GM23248 (cell line): Measurements from ENCODE around the gene NPY. TPM values are rescaled to one million over a fixed set of nuclear protein-coding genes. Genes with fewer than 3 reads are reported as not detected.

ENCODE experiments used
- DNase-seq: peaks from one replicate; pipeline ENCODE4 v3.0.0-alpha.2; 2015
- H2AFZ ChIP-seq: fragments of 200-600 bp; sonication (generic); 2 replicates; pipeline ENCODE4 v1.6.1; 2016; ENCODE audit warnings: antibody characterized with exemption
- H3F3A ChIP-seq: fragments of 200-600 bp; sonication (generic); 2 replicates; pipeline ENCODE4 v1.6.1; 2016; ENCODE audit warnings: mild to moderate bottlenecking, antibody characterized with exemption, mixed run types; ENCODE audit not compliant: insufficient read depth
- H3K27ac ChIP-seq: fragments of 200-600 bp; sonication (generic); 2 replicates; pipeline ENCODE4 v1.5.1; 2016; ENCODE audit warnings: mild to moderate bottlenecking
- H3K27me3 ChIP-seq: fragments of 200-600 bp; sonication (generic); replicated peaks from 2 replicates; pipeline ENCODE4 v1.6.1; 2016; ENCODE audit warnings: mild to moderate bottlenecking; ENCODE audit not compliant: insufficient read depth
- H3K36me3 ChIP-seq: fragments of 200-600 bp; sonication (generic); 2 replicates; pipeline ENCODE4 v1.6.1; 2016; ENCODE audit warnings: low read depth, mild to moderate bottlenecking
- H3K4me1 ChIP-seq: fragments of 200-600 bp; sonication (generic); 2 replicates; pipeline ENCODE4 v1.6.1; 2016; ENCODE audit warnings: mild to moderate bottlenecking; ENCODE audit not compliant: insufficient read depth
- H3K4me2 ChIP-seq: fragments of 200-600 bp; sonication (generic); one replicate; pipeline ENCODE4 v1.6.1; 2016; ENCODE audit warnings: mild to moderate bottlenecking; ENCODE audit not compliant: unreplicated experiment
- H3K4me3 ChIP-seq: fragments of 200-600 bp; sonication (generic); 2 replicates; pipeline ENCODE4 v1.5.1; 2016; ENCODE audit warnings: mild to moderate bottlenecking
- H3K79me2 ChIP-seq: fragments of 200-600 bp; sonication (generic); 2 replicates; pipeline ENCODE4 v1.6.1; 2016; ENCODE audit warnings: mild to moderate bottlenecking; ENCODE audit not compliant: insufficient read depth
- H3K9ac ChIP-seq: fragments of 200-600 bp; sonication (generic); 2 replicates; pipeline ENCODE4 v1.6.1; 2016; ENCODE audit warnings: mild to moderate bottlenecking
- H3K9me2 ChIP-seq: fragments of 200-600 bp; sonication (generic); 2 replicates; pipeline ENCODE4 v1.6.1; 2016; ENCODE audit warnings: mixed run types, mild to moderate bottlenecking, moderate library complexity; ENCODE audit not compliant: insufficient read depth
- H3K9me3 ChIP-seq: fragments of 200-600 bp; sonication (generic); one replicate; pipeline ENCODE4 v1.6.1; 2017; ENCODE audit warnings: low read depth
- H4K20me1 ChIP-seq: fragments of 200-600 bp; sonication (generic); 2 replicates; pipeline ENCODE4 v1.6.0; 2016; ENCODE audit not compliant: insufficient read depth
- EZH2 ChIP-seq: fragments of 200-600 bp; sonication (generic); IDR thresholded peaks from 2 replicates; pipeline ENCODE4 v1.6.1; 2018; ENCODE audit warnings: antibody characterized with exemption, mild to moderate bottlenecking; ENCODE audit not compliant: insufficient read depth, poor library complexity, severe bottlenecking
- EZH2phosphoT487 ChIP-seq: fragments of 200-600 bp; sonication (generic); IDR thresholded peaks from 2 replicates; pipeline ENCODE4 v1.6.1; 2018; ENCODE audit warnings: antibody characterized with exemption, moderate library complexity, mild to moderate bottlenecking, low read depth; ENCODE audit not compliant: insufficient read depth
- WGBS, 2 experiments: methylation state at CpG; one replicate each; pipeline ENCODE4 v1.1.6; 2015 to 2017; ENCODE audit warnings: low lambda C conversion rate in 2 of 2, low coverage in 1 of 2; ENCODE audit errors: missing lambda C conversion rate in 2 of 2; 5-methylcytosine and 5-hydroxymethylcytosine counted together
- in situ Hi-C: fragments of 300-500 bp; cut with MboI; formaldehyde crosslinking; loops from 2 replicates; pipeline ENCODE4 v1.15.0; 2020
- polyA plus RNA-seq: library from polyadenylated mRNA; unstranded; fragments of >200 nt; fragmentation: Nextera tagmentation; extraction: Ambion mirVana; gene quantifications from 2 replicates; pipeline ENCODE4 v1.2.1, GENCODE V29; 2016
- total RNA-seq: library from RNA; depleted of rRNA; stranded (reverse); fragments of >200 nt; shearing (Covaris generic); gene quantifications from 2 replicates; pipeline ENCODE4 v1.2.3, GENCODE V29; 2014

Gene NPY
- total and polyA plus RNA-seq, 2 experiments from 2014 or later = not detected

- H2AFZ ChIP-seq = no peak overlapping the region
Measured at GRCh38 chr7:24301703-24302102, 17.7 kb downstream of the NPY start.

GRCh38 chr7:24304494-24305095 lies 20.6 kb downstream of the NPY start:
- 37 to 43% methylated on average over 5 of the region's 5 CpGs for WGBS, 2 experiments

More at GRCh38 chr7:24301703-24302102, 17.7 kb downstream of the NPY start:
- H3K36me3 ChIP-seq = no peaks in the 10 kb centered on the region
- WGBS, 2 experiments = 26 to 41% methylated on average over 2 of the region's 2 CpGs
- H3K27me3 ChIP-seq = no peaks in the 10 kb centered on the region
- no peaks in the 10 kb centered on the region for H4K20me1 ChIP-seq
- no peaks in the 10 kb centered on the region for H3K9me3 ChIP-seq
- H3F3A ChIP-seq = no peaks in the 10 kb centered on the region
- in situ Hi-C loops = no loop called here
- TF ChIP-seq EZH2 (no peak), EZH2phosphoT487 (no peak)
- H3K27ac ChIP-seq = no peak overlapping the region
- no peak overlapping the region for H3K4me2 ChIP-seq
- H3K9me2 ChIP-seq = no peaks in the 10 kb centered on the region
- H3K4me1 ChIP-seq = no peaks in the 10 kb centered on the region
- H3K9ac ChIP-seq = no peak overlapping the region
- no peaks in the 10 kb centered on the region for H3K79me2 ChIP-seq
- H3K4me3 ChIP-seq = no peak overlapping the region
- no peak for DNase-seq

GRCh38 chr7:24307326-24307725 lies 23.3 kb downstream of the NPY start:
- Histone ChIP-seq H3F3A (no peaks in the 10 kb centered on the region), H3K36me3 (no peaks in the 10 kb centered on the region), H3K27ac (no peak overlapping the region), H2AFZ (no peak overlapping the region), H3K9ac (no peak overlapping the region), H3K79me2 (no peaks in the 10 kb centered on the region), H3K4me3 (no peak overlapping the region), H3K9me3 (no peaks in the 10 kb centered on the region), H4K20me1 (no peaks in the 10 kb centered on the region), H3K27me3 (no peaks in the 10 kb centered on the region), H3K9me2 (no peaks in the 10 kb centered on the region), H3K4me1 (no peaks in the 10 kb centered on the region), H3K4me2 (no peak overlapping the region)
- WGBS, 2 experiments = 63 to 68% methylated on average over 3 of the region's 3 CpGs
- in situ Hi-C loops = no loop called here
- no peak for DNase-seq
- TF ChIP-seq EZH2phosphoT487 (no peak), EZH2 (no peak)

More at GRCh38 chr7:24304494-24305095, 20.6 kb downstream of the NPY start:
- in situ Hi-C loops = no loop called here
- no peaks in the 10 kb centered on the region for H3K36me3 ChIP-seq
- no peaks in the 10 kb centered on the region for H3K9me3 ChIP-seq
- no peak for DNase-seq
- H4K20me1 ChIP-seq = no peaks in the 10 kb centered on the region
- no peaks in the 10 kb centered on the region for H3K27me3 ChIP-seq
- TF ChIP-seq EZH2 (no peak), EZH2phosphoT487 (no peak)
- H3K27ac ChIP-seq = no peak overlapping the region
- H3K79me2 ChIP-seq = no peaks in the 10 kb centered on the region
- no peaks in the 10 kb centered on the region for H3F3A ChIP-seq
- no peak overlapping the region for H3K4me2 ChIP-seq
- H3K4me3 ChIP-seq = no peak overlapping the region
- no peaks in the 10 kb centered on the region for H3K9me2 ChIP-seq
- no peak overlapping the region for H3K9ac ChIP-seq
- no peak overlapping the region for H2AFZ ChIP-seq
- no peaks in the 10 kb centered on the region for H3K4me1 ChIP-seq

- WGBS, 2 experiments = 28 to 32% methylated on average over 3 of the region's 3 CpGs
- no peaks in the 10 kb centered on the region for H3K9me2 ChIP-seq
Measured at GRCh38 chr7:24312588-24312987, 28.6 kb downstream of the NPY start.

More at GRCh38 chr7:24312588-24312987, 28.6 kb downstream of the NPY start:
- in situ Hi-C loops = no loop called here
- Histone ChIP-seq H4K20me1 (no peaks in the 10 kb centered on the region), H3K27ac (no peak overlapping the region), H3K36me3 (no peaks in the 10 kb centered on the region), H3K4me2 (no peak overlapping the region), H2AFZ (no peak overlapping the region), H3K4me1 (no peaks in the 10 kb centered on the region), H3K4me3 (no peak overlapping the region), H3K79me2 (no peaks in the 10 kb centered on the region), H3K9me3 (no peaks in the 10 kb centered on the region), H3F3A (no peaks in the 10 kb centered on the region), H3K9ac (no peak overlapping the region), H3K27me3 (no peaks in the 10 kb centered on the region)
- DNase-seq = no peak
- TF ChIP-seq EZH2 (no peak), EZH2phosphoT487 (no peak)
